Activated CD4-positive, alpha-beta T cell treated with anti-CD3 and anti-CD28 coated beads, Interleukin-2, Interleukin-6, amounts not matched to agents 100 ng/mL and 50 ng/mL, durations not matched to agents 16 hours and 8 hours (primary cell): ENCODE results near the gene MYO18A.

Experiments
- DNase-seq: peaks from one replicate; pipeline ENCODE4 v3.0.0-alpha.2; 2020

Gene MYO18A

DNA sequence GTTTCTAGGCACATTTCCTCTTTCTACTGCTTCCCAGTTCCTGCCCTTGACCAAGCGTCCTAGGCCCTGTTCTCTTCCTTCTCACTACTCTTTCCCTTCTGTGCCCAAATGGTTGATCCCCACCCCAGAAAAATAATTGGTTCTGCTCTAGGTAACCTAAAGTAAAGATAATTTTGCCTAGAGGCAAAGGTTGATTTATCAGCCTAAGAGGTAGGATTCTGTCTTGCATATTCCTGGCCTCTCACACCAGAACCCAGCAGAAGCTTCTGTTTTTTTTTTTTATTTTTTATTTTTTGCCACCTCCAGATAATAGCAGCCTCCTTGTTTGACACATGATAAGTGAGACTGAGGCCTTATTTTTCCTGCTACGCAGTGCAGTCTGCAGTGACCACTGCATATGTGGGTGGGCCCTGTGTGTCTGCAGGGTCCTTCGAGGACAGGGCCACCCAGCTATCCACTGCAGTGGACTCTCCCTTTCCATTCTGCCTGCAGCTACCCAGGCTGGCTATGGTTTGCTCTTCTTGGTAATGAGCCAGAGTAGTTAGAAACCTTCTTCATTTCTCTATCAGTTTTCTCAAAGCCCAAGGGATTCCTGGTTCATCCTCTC lies 136.6 kb downstream of the MYO18A start:
- no peak for DNase-seq

DNA sequence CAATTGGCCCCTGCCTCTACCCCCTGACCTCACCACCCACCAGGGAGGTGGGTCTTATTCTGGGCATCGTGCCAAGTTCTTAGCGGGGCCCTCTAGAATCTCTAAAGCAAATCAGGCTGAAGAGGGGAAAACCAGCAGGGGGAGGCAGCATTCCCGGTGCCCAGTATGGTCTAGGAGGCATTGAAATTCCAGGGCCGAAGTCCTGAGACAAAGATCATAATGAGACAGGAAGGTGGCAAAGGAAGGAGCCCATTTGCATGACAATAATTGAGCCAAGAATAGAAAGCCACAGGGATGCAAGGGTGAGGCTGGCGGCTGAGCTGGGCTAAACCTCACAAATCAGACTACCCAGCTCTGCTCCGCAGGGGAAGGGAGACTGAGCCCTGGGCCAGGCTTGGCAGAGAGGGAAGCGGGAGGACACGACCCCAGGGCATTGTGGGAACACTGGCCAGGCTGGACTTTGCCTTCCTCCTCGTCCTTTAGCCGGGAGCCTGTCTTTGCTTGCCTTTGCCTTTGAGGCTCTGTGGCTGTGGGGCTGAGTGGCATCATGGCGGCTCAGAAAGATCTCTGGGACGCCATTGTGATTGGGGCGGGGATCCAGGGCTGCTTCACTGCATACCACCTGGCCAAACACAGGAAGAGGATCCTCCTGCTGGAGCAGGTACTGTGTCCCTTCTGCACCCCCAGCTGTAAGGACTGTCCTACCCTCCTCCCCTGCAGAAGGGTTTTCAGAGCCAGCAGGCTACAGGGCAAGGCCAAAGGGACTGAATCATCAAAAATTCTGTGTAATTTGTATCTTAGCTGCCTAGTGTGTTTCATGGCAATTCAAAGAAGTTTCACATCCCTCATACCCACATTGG lies 137.3 kb downstream of the MYO18A start, which contains the start of gene PIPOX:
TSS of gene PIPOX (plus strand) at position 463 of the 860 bp plus-strand sequence. CDS start at position 548, 85 bp downstream.
- no peak for DNase-seq

DNA sequence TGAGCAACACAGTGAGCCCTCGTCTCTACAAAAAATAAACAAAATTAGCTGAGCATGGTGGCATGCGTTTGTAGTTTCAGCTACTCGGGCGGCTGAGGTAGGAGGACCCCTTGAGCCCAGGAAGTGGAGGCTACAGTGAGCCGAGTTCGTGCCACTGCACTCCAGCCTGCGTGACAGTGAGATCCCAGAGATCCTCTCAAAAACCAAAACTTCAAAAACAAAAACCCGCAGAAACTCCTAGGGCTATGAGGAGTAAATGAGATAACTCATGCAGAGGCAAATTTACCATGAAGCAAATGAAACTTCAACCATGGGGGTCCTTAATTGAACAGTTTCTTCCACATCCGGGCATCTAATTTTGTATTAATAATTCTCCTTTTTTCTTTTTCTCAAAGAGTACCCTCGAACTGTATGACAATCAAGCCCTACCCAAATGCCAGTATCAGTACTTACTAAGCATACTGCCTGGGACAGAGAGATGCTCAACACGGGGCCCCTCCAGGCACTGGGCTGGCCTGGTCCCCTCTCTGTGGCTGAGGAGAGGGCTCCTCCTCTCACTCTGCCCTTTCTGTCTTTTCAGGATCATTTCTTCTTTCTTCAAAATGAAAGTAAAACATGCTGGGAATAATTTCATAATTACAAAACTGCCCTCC lies 138.0 kb downstream of the MYO18A start:
- no peak for DNase-seq

DNA sequence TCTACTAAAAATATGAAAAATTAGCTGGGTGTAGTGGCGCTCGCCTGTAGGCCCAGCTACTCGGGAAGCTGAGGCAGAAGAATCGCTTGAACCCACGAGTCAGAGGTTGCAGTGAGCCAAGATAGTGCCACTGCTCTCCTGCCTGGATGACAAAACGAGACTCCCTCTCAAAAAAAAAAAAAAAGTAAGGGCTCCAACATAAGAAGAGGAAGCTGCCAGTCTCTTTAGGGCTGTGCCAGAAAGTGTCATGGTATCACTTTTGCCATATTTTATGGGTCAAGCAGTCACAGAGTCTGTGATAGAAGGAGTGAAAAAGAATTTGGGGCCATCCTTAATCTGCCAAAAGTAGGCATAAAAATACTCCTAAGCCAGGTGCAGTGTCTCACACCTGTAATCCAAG lies 138.6 kb downstream of the MYO18A start:
- DNase-seq, result no peak

DNA sequence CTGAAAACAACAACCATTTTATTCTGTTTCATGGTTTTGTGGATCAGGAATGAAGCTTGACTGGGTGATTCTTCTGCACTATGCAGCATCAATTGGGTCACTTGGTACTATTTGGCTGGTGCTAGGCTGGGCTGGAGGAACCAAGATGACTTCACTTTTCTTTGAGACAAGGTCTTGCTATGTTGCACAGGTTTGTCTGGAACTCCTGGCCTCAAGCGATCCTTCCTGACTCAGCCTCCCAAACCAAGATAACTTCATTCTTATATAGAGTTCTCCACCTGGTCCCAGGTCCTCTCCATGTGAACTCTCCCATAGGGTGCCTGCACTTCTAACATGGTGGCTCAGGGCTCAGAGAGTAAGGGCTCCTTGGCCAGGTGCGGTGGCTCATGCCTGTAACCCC lies 139.1 kb downstream of the MYO18A start:
- DNase-seq, result no peak

GRCh38 chr17:29039764-29040598 lies 140.2 kb downstream of the MYO18A start:
- DNase-seq, result no peak

GRCh38 chr17:29038085-29038795 lies 142.0 kb downstream of the MYO18A start:
- no peak for DNase-seq

DNA sequence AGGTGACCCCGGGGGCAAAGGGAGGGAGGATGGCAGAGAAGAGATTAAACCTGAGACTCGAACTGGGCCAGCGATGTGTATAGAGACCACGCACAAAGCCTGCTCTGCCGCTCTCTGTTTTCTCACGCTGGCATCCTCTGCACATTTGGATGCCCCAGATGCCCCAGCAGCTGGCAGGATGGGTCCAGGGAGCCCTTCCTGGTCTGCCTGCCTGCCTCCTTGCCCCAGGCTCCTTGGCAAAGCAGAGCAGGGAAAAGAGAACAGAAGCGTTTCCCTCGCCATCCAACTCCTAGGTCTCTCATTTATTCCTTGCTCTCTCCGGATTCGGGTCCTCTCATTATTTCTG lies 142.5 kb downstream of the MYO18A start:
- no peak for DNase-seq

DNA sequence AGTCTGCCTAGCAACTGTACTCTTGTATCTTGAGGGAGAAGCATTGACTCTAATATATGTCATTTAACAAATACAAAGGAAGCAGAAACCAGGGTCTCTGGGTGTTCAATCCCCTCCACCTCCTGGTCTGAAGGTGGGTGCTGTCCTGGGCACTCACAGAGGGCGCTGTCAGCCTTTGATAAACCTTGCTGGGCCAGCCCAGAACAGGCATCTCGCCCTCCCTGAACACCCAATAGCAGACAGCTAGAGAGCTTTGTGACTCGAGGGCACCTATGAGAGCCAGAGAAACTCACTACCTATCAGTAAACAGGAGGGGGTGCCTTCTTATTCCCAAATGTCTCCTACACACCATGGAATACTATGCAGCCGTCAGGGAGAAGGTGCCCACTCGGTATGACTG lies 143.6 kb downstream of the MYO18A start:
- no peak for DNase-seq

DNA sequence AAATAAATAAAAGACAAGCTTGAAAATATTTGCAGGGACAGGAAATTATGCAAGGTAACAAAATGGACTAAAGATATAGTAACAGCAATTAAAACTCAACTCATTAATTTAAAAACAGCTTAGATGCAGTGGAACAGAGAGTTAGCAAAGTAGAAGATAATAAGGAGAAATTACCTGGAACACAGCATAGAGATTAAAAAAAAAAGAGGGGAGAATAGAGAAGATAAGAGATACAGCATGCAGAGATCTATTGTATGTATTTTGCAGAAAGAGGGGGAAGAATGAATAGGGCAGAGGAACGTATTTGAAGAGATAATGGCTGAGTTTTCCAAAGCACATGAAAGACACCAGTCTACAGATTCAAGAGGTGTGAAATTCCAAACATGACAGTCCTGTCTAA lies 145.7 kb downstream of the MYO18A start:
- DNase-seq, result no peak

- DNase-seq, result no peak
These were observed 147.4 kb downstream of the MYO18A start for GRCh38 chr17:29032857-29033197.

GRCh38 chr17:29032013-29032856 lies 148.0 kb downstream of the MYO18A start:
- DNase-seq, result no peak

DNA sequence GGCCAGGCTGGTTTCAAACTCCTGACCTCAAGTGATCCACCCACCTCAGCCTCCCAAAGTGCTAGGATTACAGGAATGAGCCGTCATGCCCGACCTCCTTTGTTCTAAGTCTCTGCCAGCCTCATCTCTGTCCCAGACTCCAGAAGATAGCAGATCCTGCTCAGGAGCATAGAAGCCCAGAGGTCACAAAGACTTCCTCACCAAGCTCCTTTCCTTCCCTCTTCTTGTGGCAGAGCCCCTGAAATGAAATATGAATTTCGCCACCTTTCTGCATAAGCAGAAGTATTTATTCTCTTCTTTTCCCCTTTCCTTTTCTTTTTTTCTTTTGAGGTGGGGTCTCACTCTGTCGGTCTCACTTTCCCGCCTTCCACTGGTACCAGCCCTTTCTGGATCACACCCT lies 148.7 kb downstream of the MYO18A start:
- no peak for DNase-seq

DNA sequence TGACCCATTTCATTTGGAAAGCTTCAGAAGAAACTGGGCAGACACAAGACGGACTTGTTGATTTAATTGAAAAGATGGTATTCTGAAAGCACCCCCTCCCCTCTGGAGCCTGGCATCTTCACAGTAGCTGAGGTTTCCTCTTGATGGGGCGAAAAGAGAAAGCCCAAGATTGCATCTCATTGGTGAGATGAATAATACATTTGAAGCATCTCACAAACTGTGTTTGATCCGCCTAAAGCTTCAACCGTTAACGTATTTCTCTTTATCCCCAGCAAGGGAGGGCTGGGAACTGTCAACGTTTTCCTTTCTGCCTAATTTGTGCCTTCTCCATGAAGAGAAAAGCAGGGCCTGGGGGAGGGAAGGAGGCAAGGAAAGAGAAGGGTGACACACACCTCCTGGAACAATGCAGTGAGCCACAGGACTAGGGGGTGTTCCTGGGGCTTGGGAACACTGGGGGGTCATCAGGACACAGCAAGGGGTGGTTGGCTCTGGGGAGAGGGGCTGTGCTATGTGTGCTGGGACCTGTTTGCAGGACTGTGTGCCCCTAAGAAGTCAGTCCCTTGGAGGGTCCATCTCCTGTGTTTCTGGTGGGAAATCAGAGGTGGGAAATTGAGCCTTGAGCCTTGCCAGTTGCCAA lies 155.8 kb downstream of the MYO18A start:
- DNase-seq, result no peak

DNA sequence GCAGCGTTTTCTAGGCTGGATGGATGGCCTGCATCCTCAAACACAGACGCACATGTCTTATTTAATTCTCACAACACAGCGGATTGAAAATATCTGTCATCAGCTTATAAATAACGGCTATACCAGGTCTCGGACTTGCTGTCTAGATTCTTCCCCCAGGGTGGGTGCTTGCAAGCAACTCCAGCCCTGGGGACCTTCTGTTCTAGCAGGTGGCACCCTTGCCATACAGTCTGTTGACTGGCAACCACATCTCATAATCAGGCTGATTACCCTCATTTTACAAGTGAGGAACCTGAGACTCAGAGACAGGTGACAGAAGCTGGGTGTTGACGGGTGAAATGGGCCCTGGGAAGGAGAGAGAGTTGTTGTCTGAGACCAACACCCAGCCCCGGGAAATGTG lies 158.1 kb downstream of the MYO18A start:
- DNase-seq, result no peak

DNA sequence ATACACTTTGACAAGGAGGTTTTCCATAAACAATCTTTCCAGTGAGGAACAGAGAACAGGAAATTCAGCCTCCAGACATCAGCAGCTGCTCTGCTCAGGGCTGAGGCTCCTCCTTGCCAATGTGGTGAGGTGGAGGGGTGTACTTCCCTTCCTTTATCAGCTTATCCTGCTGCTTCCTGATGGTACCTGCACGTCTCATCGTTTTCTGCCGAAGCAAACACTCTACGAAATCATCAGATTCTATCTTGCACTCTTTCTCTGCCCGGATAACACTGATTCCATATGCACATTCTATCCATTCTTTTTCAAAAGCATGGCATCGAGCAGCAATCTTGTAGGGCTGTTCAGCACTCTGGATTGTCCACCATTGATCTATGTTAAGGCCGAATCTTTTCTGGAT lies 159.0 kb downstream of the MYO18A start:
- DNase-seq, result no peak
